HUES6 (cell line): ENCODE measurements around the gene SLC51A.
"Not testable (repeated sequence)": the region's sequence is repeated elsewhere in the genome, so short reads cannot be mapped to it uniquely, and the experiment has no call there.

Experiments
- H3K27ac ChIP-seq: 2 replicates; pipeline ENCODE4 v1.7.0; 2013; ENCODE audit warnings: low read depth, mild to moderate bottlenecking, low read length, inconsistent platforms
- H3K27me3 ChIP-seq: 2 replicates; pipeline ENCODE4 v1.6.1; 2013; ENCODE audit warnings: low read length; ENCODE audit not compliant: control insufficient read depth, insufficient read depth
- H3K36me3 ChIP-seq: 2 replicates; pipeline ENCODE4 v1.6.1; 2013; ENCODE audit warnings: low read length; ENCODE audit not compliant: control insufficient read depth, insufficient read depth
- H3K4me1 ChIP-seq: 2 replicates; pipeline ENCODE4 v1.6.1; 2013; ENCODE audit warnings: low read length; ENCODE audit not compliant: control insufficient read depth, insufficient read depth
- H3K4me3 ChIP-seq: 2 replicates; pipeline ENCODE4 v1.5.1; 2013; ENCODE audit warnings: low read depth, low read length
- H3K9ac ChIP-seq: one replicate; pipeline ENCODE4 v1.6.1; 2013; ENCODE audit warnings: mild to moderate bottlenecking, low read length
- H3K9me3 ChIP-seq: 2 replicates; pipeline ENCODE4 v1.6.1; 2013; ENCODE audit warnings: low read depth, low read length; ENCODE audit not compliant: control insufficient read depth, insufficient read depth

SLC51A gene

DNA sequence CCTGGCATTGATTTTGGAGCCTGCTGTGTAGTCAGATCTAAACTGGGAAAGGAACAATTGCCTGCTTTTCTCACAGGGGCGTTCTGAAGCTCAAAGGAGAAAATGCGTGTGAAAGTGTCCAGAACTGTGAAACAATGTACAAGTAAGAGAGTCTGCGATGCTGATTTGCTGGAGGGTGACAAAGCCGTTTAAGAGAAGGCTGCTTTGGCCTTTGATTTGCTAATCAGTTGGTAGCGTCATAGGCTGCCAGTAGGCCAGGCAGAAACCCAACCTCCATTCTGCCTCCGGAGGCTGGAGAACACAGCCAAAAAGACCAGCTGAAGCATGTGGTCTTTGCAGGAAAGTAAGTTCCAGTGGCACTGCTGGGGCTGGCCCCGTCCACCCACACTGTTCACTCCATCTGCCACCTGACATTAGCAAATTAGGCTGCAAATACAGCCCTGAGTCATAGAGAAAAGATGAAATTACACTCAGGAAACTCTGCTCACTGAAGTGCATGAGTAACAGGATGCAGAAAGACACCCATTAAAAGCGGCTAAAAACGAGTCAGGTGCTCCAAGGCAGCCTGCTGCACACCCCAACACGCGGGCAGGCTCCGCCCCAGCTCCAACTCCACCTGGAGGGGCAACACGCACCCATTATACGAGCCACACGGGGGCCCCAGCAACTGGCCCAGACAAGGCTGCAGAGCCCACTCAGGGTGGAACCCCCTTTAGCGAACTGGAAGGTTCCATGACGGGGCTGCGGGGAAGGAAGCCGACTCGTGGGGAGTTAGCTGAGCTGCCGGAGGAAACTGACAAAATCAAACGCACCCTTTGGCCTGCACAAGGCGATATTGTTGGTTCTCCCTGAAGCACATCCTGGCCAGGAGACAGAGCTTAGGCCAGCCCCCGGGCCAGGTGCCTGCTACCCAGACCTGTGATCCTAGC lies 36.7 kb upstream of the SLC51A start:
- Histone ChIP-seq H3K4me3 (no peak overlapping the region), H3K27ac (0 out of 2 replicates have a peak overlapping the region, but pooled peaks have one; percentile 44), H3K4me1 (peaks cover 28% of the 10 kb centered on the region), H3K27me3 (no peaks in the 10 kb centered on the region), H3K36me3 (no peaks in the 10 kb centered on the region), H3K9me3 (no peaks in the 10 kb centered on the region), H3K9ac (peak overlapping the region; percentile 49)

DNA sequence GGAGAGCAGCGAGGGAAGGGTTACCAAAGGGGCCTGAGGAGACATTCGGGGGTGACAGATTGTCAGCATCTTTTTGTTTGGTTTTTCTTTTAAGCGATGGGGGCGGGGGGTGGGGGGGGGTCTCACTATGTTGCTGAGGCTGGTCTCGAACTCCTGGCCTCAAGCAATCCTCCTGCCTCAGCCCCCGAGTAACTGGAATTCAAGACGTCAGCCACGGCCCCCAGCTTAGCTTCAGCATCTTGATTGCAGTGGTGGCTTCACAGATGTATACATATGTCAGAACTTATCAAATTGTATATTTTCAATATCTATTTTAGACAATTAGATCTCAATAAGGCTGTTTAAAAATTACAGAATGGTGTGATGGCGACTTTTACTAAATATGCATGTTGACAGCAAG lies 36.0 kb upstream of the SLC51A start:
- Histone ChIP-seq H3K36me3 (no peaks in the 10 kb centered on the region), H3K9ac (no peak overlapping the region), H3K27ac (no peak overlapping the region), H3K4me3 (no peak overlapping the region), H3K9me3 (peaks cover 4% of the 10 kb centered on the region; the same call in 1 of the 2 replicates), H3K27me3 (no peaks in the 10 kb centered on the region), H3K4me1 (peaks cover 26% of the 10 kb centered on the region)

DNA sequence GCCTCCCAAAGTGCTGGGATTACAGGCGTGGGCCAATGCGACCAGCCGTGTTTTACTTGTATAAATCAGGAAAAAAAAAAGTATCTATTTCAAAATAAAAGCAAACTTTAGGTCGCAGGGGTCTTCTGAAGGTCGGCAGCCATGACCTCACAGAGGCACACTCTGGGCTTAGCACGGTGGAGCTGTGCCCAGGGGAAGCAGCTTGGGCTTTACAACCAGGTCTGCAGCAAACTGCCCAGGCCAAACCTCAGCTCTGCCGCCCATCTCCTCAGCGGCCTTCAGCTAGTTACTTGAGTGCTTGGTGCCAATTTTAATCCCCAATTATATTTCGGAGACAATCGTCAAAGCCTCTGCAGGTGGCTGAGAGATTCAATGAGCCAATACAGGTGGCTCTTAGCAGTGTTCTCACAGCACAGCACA lies 35.2 kb upstream of the SLC51A start:
- Histone ChIP-seq H3K9ac (no peak overlapping the region), H3K27me3 (no peaks in the 10 kb centered on the region), H3K4me3 (no peak overlapping the region), H3K9me3 (peaks cover 4% of the 10 kb centered on the region; the same call in 1 of the 2 replicates), H3K27ac (no peak overlapping the region), H3K36me3 (no peaks in the 10 kb centered on the region), H3K4me1 (peaks cover 22% of the 10 kb centered on the region)

DNA sequence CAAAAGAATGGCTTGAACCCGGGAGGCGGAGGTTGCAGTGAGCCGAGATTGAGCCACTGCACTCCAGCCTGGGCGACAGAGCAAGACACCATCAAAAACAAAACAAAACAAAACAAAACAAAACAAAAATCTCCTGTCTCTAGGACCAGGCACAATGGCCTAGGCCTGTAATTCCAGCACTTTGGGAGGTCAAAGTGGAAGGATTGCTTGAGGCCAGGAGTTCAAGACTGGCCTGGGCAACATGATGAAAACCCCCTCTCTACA lies 32.2 kb upstream of the SLC51A start:
- H3K4me1 ChIP-seq, result peaks cover 20% of the 10 kb centered on the region
- not testable (repeated sequence) for H3K9me3 ChIP-seq, H3K9ac ChIP-seq, H3K36me3 ChIP-seq, H3K4me3 ChIP-seq, H3K27me3 ChIP-seq, H3K27ac ChIP-seq

DNA sequence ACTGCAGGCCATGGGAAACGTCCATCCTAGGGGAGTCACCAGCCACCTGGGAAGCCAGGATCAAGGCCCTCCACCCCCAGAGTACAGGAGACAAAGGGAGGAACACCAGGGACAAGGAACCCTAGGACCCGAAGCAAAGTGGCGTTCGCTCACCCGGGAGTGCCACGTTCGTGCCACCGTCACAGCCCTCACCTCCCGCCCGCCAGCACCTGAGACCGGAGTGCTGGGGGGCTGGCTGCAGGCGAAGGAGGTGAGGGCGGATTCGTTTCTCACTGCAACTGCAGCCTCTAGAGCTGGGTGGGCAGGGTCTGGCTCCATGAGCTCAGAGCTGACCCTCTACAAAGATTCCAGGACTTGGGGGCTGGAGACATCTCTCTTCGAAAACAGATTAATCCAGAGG lies 31.5 kb upstream of the SLC51A start:
- H3K27ac ChIP-seq, result no peak overlapping the region
- no peak overlapping the region for H3K9ac ChIP-seq
- H3K9me3 ChIP-seq, result peaks cover 4% of the 10 kb centered on the region; the same call in 1 of the 2 replicates
- no peak overlapping the region for H3K4me3 ChIP-seq
- no peaks in the 10 kb centered on the region for H3K27me3 ChIP-seq
- H3K4me1 ChIP-seq, result peaks cover 12% of the 10 kb centered on the region
- H3K36me3 ChIP-seq, result no peaks in the 10 kb centered on the region

DNA sequence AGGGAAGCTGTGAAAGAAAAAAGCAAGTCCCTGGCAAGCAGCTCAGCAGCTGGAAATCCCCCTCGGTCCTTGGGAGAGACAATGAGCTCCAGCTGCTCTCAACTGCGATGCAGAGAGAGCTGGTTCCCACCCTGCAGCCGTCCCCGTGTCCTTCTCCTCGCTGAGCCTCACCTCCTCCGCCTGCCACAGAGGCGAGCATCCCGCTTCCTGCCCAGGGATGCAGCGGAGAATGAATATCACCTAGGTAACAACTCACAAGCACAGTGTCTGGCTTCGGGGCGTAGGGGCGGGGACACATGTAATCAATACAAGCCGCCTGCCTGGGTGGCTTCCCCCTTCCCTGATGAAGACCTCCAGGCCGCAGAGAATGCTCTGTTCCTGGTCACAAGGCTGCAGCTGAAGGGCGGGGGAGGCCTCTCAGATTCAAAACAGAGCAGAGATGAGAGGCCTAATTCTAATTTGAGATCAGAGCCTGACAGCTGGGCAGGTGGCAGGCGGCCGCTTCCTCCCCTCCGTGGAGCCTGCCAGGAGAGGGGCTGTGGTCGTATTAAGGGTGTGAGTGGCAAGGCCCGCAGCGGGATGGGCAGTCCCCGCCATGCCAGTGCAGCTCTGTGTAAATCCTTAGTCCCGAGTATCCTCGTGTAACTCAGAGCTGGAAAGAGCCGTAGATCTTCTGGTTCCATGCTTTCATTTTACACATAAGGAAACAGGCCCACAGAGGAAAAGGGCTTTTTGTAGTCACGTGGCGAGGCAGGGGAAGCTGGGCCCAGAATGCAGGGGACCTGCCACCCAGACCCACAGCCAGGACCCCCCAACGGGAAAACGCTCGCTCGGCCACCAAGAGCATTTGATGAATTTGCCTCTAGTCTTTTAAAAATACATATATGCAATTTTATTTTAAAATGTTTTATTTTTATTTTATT lies 29.4 kb upstream of the SLC51A start:
- no peaks in the 10 kb centered on the region for H3K36me3 ChIP-seq
- H3K4me1 ChIP-seq, result peaks cover 9% of the 10 kb centered on the region
- no peak overlapping the region for H3K27ac ChIP-seq
- H3K27me3 ChIP-seq, result no peaks in the 10 kb centered on the region
- no peak overlapping the region for H3K9ac ChIP-seq
- peaks cover 4% of the 10 kb centered on the region; the same call in 1 of the 2 replicates for H3K9me3 ChIP-seq
- H3K4me3 ChIP-seq, result no peak overlapping the region

DNA sequence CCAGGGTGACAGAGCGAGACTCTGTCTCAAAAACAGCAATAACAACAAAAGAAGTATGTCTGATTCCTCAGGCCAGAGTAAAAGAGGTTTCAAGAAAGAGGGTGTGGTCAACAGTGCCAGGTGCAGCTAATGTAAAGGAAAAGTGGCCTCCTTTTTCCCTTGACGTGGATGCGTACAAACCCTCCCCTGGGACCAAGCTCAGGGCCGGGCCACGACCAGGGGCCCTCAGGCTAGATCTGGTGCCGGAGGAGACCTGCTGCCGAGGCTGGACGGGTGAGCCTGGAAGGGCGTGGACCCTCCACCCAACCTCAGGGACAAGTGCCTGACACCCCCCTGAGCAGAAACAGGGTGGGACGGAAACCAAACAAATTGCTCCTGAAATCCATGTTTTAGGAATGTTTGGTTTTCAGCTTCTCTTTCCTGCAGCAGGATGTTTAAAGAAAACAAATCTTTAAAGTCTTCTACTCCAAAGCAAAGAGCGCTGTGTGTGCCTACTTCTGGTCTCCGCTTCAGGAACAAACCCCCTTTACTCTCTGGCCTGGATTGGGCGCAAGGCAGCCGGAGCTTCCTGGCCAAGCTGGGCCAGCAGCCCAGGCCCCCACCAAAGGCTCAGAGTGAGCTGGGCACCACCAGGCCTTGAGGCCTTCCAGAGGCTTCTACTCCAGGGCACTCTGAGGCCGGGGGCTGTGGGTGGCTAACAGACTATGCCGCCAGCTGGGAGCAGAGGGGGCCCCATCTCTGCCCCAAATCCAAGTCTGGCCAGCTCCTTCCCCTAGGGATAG lies 26.6 kb upstream of the SLC51A start:
- Histone ChIP-seq H3K9ac (no peak overlapping the region), H3K4me3 (no peak overlapping the region), H3K9me3 (peaks cover 3% of the 10 kb centered on the region; the same call in 1 of the 2 replicates), H3K27me3 (no peaks in the 10 kb centered on the region), H3K36me3 (no peaks in the 10 kb centered on the region), H3K4me1 (peaks cover 15% of the 10 kb centered on the region), H3K27ac (no peak overlapping the region)

DNA sequence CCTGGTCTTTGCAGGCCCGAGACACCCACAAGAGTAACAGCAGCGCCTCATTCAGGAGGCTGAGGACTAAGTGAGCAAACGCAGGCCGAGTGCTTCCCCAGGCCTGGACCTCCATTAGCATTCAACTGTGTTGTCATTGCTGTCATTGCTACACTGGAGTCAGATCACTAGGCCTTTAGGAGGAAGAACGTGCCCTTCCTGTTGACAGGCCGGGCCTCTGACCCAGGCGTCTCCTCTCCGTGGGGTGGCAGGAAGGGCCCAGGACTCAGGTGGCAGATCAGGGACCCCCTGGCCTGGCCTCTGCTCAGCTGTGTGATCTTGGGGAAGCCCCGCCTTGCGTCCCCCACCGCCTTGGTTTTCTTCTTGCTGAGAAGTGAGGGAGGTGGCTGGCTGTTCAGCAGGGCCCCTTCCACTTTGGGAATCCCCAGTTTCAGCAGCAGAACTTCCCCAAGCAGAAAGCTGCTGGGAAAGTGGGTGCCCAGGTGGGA lies 24.3 kb upstream of the SLC51A start:
- Histone ChIP-seq H3K4me1 (peaks cover 9% of the 10 kb centered on the region), H3K27ac (no peak overlapping the region)

DNA sequence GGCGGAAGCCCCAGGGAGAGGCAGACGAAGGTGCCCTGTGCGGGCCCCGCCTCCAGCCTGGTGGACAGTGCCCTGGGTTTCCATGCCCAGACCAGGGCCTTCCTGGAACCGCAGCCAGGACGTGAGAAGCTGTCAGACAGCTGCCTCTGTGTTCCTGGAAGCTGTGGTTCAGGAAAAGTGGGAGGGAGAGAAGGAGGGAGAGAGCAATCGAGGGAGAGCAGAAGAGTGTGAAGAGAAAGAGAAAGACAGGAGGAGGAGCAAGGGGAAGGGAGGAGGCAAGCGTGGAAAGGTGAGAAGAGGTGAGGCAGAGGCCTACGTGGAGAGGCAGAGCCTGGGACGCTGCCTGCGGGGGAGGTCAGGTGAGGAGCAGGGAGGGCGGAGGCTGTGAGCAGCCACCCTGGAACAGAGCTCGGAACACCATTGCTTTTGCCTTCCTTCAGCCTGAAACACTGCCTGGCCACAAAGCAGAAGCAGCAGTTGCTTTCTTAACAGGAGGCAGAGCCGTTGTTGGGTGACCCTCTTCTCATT lies 23.7 kb upstream of the SLC51A start:
- Histone ChIP-seq H3K9ac (no peak overlapping the region), H3K9me3 (no peaks in the 10 kb centered on the region), H3K36me3 (no peaks in the 10 kb centered on the region), H3K4me1 (peaks cover 7% of the 10 kb centered on the region; the same call in 1 of the 2 replicates), H3K27ac (no peak overlapping the region), H3K27me3 (no peaks in the 10 kb centered on the region), H3K4me3 (no peak overlapping the region)

More for the DNA sequence above, 24.3 kb upstream of the SLC51A start:
- Histone ChIP-seq H3K4me3 (no peak overlapping the region), H3K9ac (no peak overlapping the region), H3K9me3 (no peaks in the 10 kb centered on the region), H3K36me3 (no peaks in the 10 kb centered on the region), H3K27me3 (no peaks in the 10 kb centered on the region)

DNA sequence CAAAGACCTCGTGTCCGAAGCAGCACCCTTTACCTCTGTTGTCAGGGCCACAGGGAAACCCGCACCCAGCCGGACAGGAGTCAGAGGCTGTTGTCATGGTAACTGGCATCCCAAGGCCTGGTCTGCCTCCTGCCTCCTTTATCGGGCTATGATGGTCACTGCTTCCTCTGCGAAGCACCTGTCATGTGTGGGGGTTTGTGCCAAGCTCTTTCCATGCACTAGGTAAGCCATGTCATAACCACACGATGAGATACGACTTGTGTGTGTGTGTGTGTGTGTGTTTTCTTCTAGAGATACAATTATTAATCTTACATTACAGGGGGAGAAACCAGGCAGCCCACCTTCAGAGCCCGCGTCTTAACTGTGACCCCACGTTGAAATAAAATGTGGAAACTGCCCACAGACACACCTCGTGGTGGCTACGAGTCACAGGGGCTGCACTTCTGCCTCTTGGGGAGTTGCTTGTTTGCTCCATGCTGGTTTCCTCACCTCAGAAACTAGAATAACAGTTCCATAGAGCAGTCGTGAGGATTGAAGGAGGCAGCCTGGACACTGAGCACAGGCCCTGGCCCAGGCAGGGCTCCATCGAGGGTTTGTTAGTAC lies 23.1 kb upstream of the SLC51A start:
- no peaks in the 10 kb centered on the region for H3K27me3 ChIP-seq
- no peaks in the 10 kb centered on the region for H3K9me3 ChIP-seq
- H3K9ac ChIP-seq, result no peak overlapping the region
- no peak overlapping the region for H3K4me3 ChIP-seq
- peaks cover 7% of the 10 kb centered on the region; the same call in 1 of the 2 replicates for H3K4me1 ChIP-seq
- no peaks in the 10 kb centered on the region for H3K36me3 ChIP-seq
- no peak overlapping the region for H3K27ac ChIP-seq
